ENCODE measurements around the gene EPB41.

DNA sequence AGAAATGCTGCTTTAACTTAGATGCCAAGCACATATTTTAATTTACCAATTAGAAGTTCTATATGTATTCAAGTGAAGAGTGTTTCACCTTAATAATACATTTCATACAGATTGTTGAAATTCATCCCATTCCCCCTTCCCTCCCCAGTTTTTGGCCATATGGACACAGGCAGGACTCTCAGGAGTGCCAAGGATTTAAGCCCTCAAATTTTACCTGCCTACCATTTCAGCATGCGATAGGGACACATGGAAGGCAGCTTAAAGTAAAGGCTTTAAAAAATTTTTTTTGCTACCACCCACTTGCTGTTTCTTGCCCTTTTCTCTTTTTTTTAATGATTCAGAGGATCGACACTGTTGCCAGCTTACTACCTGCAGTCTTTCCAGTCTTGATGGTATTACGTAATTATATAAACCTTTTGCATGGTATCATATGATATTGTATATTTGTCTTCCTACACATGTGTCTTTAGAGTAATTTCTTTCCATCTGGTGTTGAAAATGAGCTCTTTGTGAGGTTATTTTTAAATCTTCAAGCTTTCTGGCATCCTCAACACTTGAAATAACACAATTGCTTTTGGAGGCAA, 7.0 kb downstream of the EPB41 start:
- TF ChIP-seq TEAD4 (IDR thresholded peaks at IDR 0.05; ENCODE audit: borderline replicate concordance, insufficient read depth), result no peak
- TF ChIP-seq JUND (IDR thresholded peaks at IDR 0.05), result no peak
- TF ChIP-seq FOXM1 (IDR thresholded peaks at IDR 0.05; ENCODE audit: low read depth), result no peak
- no peak for TF ChIP-seq PBX3 (IDR thresholded peaks at IDR 0.05)

Measured in SK-N-SH (cell line).